ENCODE data around the gene ZNF227.
"Not testable (repeated sequence)": the region's sequence is repeated elsewhere in the genome, so short reads cannot be mapped to it uniquely, and the experiment has no call there.

ZNF227 gene

GRCh38 chr19:44164673-44165512, 47.4 kb upstream of the ZNF227 start, which contains the start of gene ZNF226:
Gene ZNF226 (plus strand): TSS chr19:44165100. CDS start chr19:44170081, 4,981 bp downstream.
- peak; percentile 98 for ATAC-seq (ENCODE audit: insufficient read depth, low read depth)
- Histone ChIP-seq H4K20me1 (ENCODE audit: insufficient read depth, low read length) (no peaks in the 10 kb centered on the region), H3K36me3 (ENCODE audit: insufficient read depth, low read length) (peaks cover 34% of the 10 kb centered on the region), H3K4me1 (ENCODE audit: insufficient read depth, low read length) (peaks cover 38% of the 10 kb centered on the region), H2AFZ (ENCODE audit: low read depth, low read length) (peak within 1 kb of the TSS; percentile 94), H3K4me2 (ENCODE audit: insufficient read depth, low read length) (peak within 1 kb of the TSS; percentile 81), H3K4me3 (ENCODE audit: low read depth in 1 of 2, low read length in 2 of 2) (peak within 1 kb of the TSS; percentile 74 to 83), H3K79me2 (ENCODE audit: insufficient read depth, low read length) (peaks cover 48% of the 10 kb centered on the region), H3K9ac (ENCODE audit: low read depth, low read length) (peak within 1 kb of the TSS; percentile 71), H3K9me3 (ENCODE audit: insufficient read depth, low read length, severe bottlenecking) (peaks cover 4% of the 10 kb centered on the region), H3K27ac (ENCODE audit: low read length) (peak within 1 kb of the TSS; percentile 93), H3K27me3 (ENCODE audit: insufficient read depth, low read length, poor library complexity) (no peaks in the 10 kb centered on the region)
- TF ChIP-seq CTCF (IDR thresholded peaks at IDR 0.05; ENCODE audit: borderline replicate concordance, extremely low read depth, low read length, poor library complexity, severe bottlenecking) (peak; percentile 9), EZH2 (IDR thresholded peaks at IDR 0.05; ENCODE audit: borderline replicate concordance, low read depth, low read length, severe bottlenecking) (no peak)
- peak; percentile 93 for DNase-seq

GRCh38 chr19:44170660-44171059, 41.7 kb upstream of the ZNF227 start:
- peaks cover 16% of the 10 kb centered on the region for H3K9me3 ChIP-seq (ENCODE audit: insufficient read depth, low read length, severe bottlenecking)
- not testable (repeated sequence) for H3K4me2 ChIP-seq (ENCODE audit: insufficient read depth, low read length); H3K4me3 ChIP-seq (ENCODE audit: low read depth in 1 of 2, low read length in 2 of 2); ATAC-seq (ENCODE audit: insufficient read depth, low read depth); H3K27ac ChIP-seq (ENCODE audit: low read length); H2AFZ ChIP-seq (ENCODE audit: low read depth, low read length); DNase-seq; H3K9ac ChIP-seq (ENCODE audit: low read depth, low read length); H3K27me3 ChIP-seq (ENCODE audit: insufficient read depth, low read length, poor library complexity); H4K20me1 ChIP-seq (ENCODE audit: insufficient read depth, low read length)
- peaks cover 25% of the 10 kb centered on the region for H3K4me1 ChIP-seq (ENCODE audit: insufficient read depth, low read length)
- H3K79me2 ChIP-seq (ENCODE audit: insufficient read depth, low read length) = peaks cover 42% of the 10 kb centered on the region
- H3K36me3 ChIP-seq (ENCODE audit: insufficient read depth, low read length) = peaks cover 87% of the 10 kb centered on the region

GRCh38 chr19:44176590-44176989, 35.7 kb upstream of the ZNF227 start:
- Histone ChIP-seq H3K4me1 (ENCODE audit: insufficient read depth, low read length) (no peaks in the 10 kb centered on the region), H2AFZ (ENCODE audit: low read depth, low read length) (no peak overlapping the region), H3K9me3 (ENCODE audit: insufficient read depth, low read length, severe bottlenecking) (peaks cover 17% of the 10 kb centered on the region), H3K36me3 (ENCODE audit: insufficient read depth, low read length) (peaks cover 58% of the 10 kb centered on the region), H3K9ac (ENCODE audit: low read depth, low read length) (no peak overlapping the region), H3K4me2 (ENCODE audit: insufficient read depth, low read length) (no peak overlapping the region), H3K27me3 (ENCODE audit: insufficient read depth, low read length, poor library complexity) (no peaks in the 10 kb centered on the region), H3K27ac (ENCODE audit: low read length) (no peak overlapping the region), H3K4me3 (ENCODE audit: low read depth in 1 of 2, low read length in 2 of 2) (no peak overlapping the region), H3K79me2 (ENCODE audit: insufficient read depth, low read length) (no peaks in the 10 kb centered on the region), H4K20me1 (ENCODE audit: insufficient read depth, low read length) (no peaks in the 10 kb centered on the region)
- ATAC-seq (ENCODE audit: insufficient read depth, low read depth) (no peak), DNase-seq (no peak)
- TF ChIP-seq EZH2 (IDR thresholded peaks at IDR 0.05; ENCODE audit: borderline replicate concordance, low read depth, low read length, severe bottlenecking) = no peak

GRCh38 chr19:44180968-44181367, 31.4 kb upstream of the ZNF227 start:
- Histone ChIP-seq H2AFZ (ENCODE audit: low read depth, low read length) (no peak overlapping the region), H3K4me2 (ENCODE audit: insufficient read depth, low read length) (no peak overlapping the region), H3K27ac (ENCODE audit: low read length) (no peak overlapping the region), H3K36me3 (ENCODE audit: insufficient read depth, low read length) (peaks cover 14% of the 10 kb centered on the region), H3K79me2 (ENCODE audit: insufficient read depth, low read length) (no peaks in the 10 kb centered on the region), H3K27me3 (ENCODE audit: insufficient read depth, low read length, poor library complexity) (no peaks in the 10 kb centered on the region), H3K9me3 (ENCODE audit: insufficient read depth, low read length, severe bottlenecking) (peaks cover 6% of the 10 kb centered on the region), H3K4me1 (ENCODE audit: insufficient read depth, low read length) (no peaks in the 10 kb centered on the region), H3K9ac (ENCODE audit: low read depth, low read length) (no peak overlapping the region), H3K4me3 (ENCODE audit: low read depth in 1 of 2, low read length in 2 of 2) (no peak overlapping the region), H4K20me1 (ENCODE audit: insufficient read depth, low read length) (no peaks in the 10 kb centered on the region)
- no peak for ATAC-seq (ENCODE audit: insufficient read depth, low read depth)
- no peak for TF ChIP-seq CTCF (IDR thresholded peaks at IDR 0.05; ENCODE audit: borderline replicate concordance, extremely low read depth, low read length, poor library complexity, severe bottlenecking)
- TF ChIP-seq EZH2 (IDR thresholded peaks at IDR 0.05; ENCODE audit: borderline replicate concordance, low read depth, low read length, severe bottlenecking) = no peak
- no peak for DNase-seq

Data from DND-41 (cell line).